HG03520 (cell line): Measurements from ENCODE around the gene PRKCA.
"Not testable (repeated sequence)": the region's sequence is repeated elsewhere in the genome, so short reads cannot be mapped to it uniquely, and the experiment has no call there.

Experiments used
- ATAC-seq: cut with Tn5 transposase; IDR thresholded peaks from one replicate; pipeline ENCODE4 v1.9.1; 2021; ENCODE audit warnings: mild to moderate bottlenecking, moderate library complexity; ENCODE audit not compliant: unreplicated experiment

PRKCA gene

DNA sequence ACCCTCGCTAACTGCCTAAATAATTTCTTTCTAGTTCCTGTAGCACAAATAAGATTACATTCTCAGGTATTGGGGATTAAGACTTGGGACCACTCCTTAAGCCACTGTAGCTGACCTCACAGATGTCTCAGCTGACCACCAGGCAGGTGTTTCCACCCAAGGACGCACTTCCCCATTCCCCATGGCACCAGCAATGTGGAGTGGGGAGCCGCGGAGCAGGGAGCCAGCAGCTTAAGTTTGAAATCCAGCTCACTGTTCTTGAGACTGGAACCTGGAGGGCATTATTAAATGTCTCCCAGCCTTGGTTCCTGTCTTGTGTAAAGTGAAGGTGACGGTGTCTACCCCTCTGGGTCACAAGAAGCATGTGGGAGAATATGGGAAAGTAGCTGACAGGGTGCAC, 283.1 kb downstream of the PRKCA start:
- ATAC-seq: no peak

DNA sequence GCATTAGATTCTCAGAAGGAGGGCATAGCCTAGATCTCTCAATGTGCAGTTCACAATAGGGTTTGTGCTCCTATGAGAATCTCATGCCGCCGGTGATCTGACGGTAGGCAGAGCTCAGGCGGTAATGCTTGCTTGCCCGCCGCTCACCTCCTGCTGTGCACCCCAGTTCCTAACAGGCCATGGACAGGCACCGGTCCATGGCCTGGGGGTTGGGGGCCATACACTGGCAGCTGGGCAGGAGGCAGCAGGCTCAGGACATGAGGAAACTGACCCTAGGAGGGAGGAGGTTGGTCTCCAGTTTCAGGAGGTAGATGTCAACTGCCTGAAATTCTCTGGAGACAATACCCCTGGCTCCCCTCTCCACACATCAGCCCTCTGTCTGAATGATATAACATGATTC, 287.5 kb downstream of the PRKCA start:
- ATAC-seq: no peak

DNA sequence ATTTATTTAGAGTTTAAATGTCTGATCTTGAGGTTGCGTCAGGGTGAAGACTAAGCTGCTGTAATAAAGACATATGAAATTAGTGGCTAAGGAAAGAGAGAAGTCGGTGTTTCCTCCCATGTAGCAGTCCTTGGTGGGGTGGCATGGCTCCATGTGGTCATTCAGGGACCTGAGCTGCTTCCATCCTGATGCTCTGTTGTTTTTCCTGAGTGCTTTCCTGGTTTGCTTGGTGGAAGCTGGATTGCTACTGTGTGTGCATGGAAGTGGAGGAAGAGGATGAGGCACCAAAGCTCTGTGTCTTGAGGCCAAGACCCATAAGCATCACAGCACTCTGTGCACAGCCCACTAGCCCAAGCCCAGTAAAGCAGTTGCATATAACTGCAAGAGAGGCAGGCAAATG, 290.7 kb downstream of the PRKCA start:
- no peak for ATAC-seq

DNA sequence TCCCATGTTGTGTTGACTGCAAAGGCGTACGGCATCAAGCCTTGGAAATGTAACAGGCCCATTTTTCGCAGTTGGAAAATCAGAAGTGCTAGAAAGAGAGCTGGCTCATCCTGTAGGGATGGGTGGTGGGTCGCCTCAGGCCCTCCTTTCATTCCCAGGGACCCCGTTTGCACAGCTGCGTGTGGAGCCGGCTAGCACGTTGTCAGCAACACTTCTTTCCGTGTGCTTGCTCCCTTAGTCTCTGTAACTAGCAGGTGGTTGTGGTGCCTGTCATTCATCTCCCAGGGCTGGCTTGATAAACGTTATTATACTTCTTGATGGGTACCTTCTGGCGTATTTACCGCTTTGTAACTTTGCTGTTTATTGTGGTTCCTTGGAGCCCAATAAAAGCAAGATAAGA, 293.5 kb downstream of the PRKCA start:
- no peak for ATAC-seq

DNA sequence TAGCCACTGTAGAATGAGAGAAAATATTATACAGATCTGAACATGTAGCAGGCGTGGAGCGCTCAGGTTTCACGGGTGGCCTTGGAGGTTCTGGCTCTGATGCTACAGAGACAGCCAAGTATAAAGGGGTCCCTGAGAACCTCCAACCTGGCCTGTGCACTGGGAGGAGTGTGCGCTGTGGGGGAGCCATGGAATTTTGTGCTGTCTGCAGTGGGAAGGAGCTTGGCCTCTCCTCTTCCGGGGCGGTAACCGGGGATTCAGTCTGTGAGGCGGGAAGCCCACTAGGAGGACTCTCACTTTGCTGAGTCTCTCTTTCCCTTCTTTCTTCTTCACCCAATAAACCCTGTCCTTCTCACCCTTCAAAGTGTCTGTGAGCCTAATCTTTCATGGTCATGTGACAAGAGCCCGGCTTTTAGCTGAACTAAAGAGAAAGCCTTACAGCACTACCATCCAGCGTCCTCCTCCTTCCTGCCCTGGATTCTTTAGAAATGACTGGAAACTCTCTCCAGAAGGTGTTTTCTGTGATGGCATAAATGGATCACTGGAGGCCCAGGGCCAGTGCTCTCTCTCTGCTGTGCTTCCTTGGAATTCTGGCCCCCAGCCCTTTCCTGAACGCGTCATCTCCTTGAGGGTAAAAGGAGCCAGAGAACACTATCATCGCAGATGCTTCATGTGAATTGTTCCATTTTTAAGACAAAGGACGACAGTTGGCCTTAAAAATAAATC, 300.4 kb downstream of the PRKCA start:
- no peak for ATAC-seq

DNA sequence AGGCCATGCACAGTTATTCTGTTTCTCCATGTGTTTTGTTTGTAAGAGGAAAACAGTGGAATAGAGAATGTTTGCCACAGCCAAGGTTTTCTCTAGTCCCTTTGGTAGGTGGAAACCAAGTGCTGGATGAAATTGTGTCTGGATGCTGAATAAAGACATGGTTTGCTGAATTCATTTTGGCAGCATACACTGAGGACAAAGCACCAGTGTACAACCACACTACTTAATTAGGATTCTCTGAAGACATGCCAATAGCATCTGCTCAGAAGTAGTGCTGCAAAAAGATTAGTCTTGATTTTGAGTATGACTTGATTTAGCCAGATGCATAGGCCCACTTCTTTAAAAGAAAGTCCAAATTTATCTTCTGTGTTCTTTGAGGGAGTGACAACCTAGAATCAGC, 302.0 kb downstream of the PRKCA start:
- no peak for ATAC-seq

DNA sequence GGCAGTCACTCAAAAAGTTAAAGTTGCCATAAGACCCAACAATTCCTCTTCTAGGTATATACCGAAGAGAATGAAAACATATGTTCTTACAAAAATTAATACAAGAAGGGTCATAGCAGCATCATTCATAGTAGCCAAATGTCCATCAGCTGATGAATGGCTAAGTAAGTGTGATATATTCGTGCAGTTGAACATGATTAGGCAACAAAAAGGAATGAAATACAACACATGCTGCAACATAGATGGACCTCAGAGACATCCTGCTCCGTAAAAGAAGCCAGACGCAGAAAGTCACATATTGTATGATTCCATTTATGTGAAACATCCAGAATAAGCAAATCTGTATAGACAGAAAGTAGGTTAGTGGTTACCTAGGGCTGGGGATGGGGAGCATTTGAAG, 303.1 kb downstream of the PRKCA start:
- no peak for ATAC-seq

DNA sequence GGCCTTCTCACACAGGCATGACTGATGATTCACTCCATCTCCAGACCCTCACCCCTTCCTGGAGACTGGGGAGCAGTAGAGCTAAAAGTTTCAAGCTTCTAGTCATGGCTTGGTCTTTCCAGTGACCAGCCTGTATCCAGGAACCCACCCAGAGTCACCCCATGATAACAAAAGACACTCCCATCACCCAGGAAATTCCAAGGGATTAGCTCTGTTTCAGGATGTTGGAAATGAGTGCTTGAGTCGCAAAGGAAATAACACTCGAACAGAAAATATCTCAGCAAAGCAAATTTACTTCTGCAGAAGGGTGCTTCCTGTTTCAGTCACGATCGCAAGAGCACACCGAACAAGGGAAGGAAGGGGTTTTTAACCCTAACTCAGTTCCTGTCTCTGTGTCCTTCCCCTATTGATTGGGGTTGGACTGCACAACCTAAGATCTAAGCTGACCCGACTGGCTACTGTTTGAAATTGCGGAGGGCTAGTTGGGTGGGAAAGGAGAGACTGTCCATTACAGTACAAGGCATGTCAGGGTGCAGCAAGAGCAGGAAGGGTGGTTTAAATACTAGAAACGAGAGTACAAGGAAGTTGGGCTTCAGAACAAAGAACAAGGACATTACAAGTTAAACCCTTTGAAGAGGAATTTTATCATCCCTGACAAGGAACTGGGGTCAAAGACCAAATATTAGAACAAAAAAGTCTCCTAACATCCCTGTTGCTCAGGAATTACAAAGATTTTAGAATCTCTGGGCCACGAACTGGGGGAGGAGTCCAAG, 308.1 kb downstream of the PRKCA start:
- no peak for ATAC-seq

DNA sequence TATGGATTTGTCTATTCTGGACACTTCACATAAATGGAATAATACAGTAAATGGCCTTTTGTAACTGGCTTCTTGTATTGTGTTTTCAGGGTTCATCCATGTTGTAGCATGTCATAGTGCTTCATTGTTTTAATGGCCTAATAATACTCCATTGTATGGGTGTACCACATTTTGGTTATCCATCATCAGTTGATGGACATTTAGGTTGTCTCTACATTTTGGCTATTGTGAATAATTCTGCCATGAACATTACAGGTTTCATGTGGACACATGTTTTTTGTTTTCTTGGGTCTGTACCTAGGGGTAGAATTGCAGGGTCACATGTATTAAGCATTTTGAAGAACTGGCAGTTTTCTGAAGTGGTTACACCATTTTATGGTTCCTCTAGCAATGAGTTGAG, 309.0 kb downstream of the PRKCA start:
- no peak for ATAC-seq

DNA sequence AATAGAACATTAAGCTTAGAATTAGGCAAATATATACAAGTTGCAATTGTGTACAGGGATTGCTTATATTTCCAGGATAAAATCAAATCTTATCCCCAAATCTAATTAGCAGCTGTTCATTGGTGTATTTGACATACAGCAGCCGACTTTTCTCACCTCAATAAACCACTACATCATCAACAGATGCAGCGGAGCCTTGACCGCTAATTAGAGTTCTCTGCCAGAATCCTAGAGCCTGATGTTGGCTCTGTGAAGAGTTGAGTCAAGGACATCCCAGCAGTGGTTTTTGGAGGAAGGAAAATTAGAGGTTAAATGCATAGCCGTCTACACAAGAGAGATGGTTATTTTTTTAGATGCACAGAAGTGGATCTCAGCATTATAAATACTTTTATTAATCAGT, 310.6 kb downstream of the PRKCA start:
- ATAC-seq: no peak

DNA sequence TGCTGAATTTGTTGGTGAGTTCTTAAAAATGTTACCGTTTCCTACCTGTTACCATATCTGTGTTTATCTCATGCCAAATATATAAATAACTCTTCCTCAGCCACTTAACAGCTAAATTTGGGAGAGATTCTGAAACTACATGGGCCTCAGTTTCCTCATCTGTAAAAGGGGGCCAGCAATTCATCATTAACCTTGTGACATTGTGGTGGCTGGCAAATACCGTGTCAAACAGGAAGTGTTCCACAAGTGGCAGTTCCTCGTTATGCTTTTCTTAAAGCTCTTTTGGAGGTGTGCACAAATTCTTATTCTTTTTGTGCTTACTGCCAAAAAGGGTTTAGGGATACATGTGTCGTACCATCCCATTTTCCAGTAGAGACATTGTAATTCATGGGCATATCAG, 312.1 kb downstream of the PRKCA start:
- no peak for ATAC-seq

DNA sequence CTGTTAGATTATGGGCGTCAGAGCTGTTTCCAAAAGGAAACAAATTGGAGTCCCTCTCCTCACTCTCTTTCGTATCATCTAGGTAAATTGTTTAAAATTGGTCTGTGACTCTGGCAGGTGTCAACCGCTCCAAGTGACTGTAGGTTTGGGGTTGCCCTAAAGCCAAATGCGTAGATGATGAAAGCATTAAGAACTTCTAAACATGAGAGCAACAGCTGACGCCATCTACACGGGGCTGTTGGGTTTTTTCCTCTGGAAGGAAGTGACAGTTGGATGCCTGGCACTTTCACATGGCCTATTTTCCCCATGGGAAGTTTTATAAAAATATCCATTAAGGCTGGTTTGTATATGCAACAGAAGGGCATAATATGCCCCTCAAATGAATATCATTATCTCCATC, 316.8 kb downstream of the PRKCA start:
- no peak for ATAC-seq

DNA sequence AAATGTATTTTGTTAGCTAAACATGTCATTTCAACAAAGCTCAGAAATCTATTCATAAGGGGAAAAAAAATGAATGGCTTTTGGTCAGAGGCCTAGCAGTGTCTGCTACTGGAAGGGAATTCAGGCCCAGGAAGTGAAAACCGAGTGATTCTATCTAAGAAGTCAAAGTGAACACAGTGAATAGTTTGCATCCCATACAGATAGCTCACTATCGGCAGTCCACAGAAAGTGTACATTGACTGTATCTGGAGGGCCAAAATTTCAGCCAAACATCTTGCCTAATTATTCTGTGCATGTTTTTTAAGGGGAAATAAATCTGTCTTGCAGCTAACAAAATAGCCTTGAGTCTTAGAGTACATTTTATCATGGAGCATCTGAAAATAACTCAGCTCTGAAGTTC, 318.1 kb downstream of the PRKCA start:
- ATAC-seq: no peak

DNA sequence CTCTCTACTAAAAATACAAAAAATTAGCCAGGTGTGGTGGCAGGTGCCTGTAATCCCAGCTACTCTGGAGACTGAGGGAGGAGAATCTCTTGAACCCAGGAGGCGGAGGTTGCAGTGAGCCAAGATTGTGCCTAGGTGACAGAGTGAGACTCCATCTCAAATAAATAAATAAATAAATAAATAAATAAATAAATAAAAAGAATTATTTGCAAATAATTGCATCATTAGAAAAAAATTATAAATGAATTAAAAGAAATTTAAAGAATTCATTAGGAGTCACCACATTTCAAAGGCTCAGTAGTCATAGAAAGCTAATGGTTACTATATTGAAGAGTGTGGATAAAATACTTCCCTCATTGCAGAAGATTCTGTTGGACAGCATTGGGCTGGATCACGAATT, 322.2 kb downstream of the PRKCA start:
- not testable (repeated sequence) for ATAC-seq

DNA sequence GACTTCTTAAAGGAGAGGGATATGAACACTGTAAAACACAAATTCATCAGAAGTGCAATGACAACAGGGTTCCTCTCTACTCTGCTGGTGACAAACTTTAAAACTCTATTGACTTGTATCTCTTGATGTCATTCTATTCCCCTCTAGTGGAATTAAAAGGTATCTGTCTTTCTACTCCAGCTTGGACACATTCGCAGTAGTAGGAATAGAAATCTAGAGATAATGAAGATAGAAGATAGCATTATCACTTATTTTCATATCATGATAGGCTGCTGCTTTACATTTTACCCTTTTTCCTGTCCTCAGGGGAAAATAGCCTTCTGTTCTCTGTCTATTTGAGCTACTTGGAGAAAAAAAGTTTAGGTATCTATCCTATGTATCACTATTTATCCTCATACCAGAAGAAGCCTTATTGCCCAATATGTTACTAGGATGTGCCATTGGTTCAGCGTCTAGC, 322.9 kb downstream of the PRKCA start:
- ATAC-seq: no peak

DNA sequence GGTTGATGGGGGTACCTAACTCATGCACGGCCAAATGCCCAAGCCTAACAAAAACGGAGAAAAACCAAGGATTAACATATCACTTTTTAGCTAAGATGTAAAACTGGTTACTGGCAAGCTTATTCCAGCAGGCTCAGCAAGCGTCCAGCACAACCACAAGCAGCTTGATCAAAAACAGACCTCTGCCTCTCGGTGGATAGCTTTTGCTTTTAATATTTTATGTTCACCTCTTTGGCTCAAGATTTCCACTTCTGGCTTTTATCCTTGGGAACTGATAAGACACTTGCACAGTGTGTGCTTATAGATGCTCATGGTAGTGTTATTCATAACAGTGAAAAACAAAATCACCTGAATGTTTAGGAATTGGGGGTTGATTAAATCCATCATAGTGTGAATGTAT, 325.6 kb downstream of the PRKCA start:
- no peak for ATAC-seq

DNA sequence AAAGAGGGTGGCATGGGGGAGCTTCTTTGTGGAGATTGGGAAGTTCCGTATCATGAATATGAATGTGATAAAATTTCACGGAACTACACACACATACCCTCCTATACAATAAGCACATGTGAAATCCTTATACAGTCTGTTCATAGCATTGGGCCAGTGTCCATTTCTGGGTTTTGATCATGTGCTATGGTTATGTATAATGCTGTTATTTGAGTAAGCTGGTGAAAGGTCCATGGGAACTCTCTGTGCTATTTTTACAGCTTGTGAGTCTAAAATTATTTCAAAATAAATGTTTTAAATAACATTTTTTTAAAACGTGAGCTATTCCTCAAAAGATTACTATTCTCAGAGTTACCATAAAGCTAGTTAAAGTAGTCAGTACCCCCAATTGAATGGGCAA, 327.3 kb downstream of the PRKCA start:
- no peak for ATAC-seq

DNA sequence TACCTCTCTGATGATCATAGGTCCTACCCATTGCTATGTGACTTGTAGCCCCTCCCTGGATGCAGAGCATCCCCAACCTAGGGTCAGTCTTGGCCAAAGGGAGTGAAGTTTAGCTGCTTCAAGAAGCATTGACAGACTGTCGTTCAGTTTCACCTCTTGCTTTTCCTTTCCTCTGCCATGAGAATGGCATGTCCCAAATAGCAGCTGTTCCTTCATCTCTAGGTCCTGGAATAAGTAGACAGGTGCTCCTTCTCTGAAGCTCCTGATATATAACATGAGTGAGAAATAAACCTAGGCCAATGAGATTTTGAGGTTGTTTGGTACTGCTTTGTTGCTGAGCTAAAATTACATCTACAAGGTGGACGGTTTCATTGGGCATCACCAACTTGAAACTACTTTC, 328.0 kb downstream of the PRKCA start:
- no peak for ATAC-seq

DNA sequence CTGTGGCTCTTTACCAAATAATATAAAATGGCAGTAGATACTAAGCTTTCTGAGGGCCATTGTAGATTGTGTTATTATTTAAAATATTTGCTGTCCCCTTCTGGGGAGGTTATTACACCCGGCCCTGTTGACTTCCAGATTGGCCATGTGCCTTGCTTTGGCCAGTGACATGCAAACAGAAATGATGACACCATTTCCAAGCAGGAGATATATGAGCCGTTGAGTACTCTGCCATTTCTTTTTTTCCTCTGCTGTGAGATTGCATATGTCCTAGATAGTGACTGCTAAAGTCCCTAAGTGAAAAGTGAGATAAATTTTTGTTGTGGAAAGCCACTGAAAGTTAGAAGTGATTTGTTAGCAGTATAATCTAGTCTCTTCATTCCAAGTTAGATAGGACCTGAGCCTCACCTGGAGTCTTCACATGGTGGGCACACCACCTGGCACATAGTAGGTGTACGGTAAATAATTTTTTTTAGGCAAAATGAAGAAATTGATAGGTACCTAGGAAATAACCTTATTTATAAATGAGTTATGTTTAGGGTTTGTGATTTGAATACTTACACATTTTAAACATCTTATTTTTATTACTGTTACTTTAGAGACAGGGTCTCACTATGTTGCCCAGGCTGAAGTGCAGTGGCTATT, 328.5 kb downstream of the PRKCA start:
- ATAC-seq: no peak

DNA sequence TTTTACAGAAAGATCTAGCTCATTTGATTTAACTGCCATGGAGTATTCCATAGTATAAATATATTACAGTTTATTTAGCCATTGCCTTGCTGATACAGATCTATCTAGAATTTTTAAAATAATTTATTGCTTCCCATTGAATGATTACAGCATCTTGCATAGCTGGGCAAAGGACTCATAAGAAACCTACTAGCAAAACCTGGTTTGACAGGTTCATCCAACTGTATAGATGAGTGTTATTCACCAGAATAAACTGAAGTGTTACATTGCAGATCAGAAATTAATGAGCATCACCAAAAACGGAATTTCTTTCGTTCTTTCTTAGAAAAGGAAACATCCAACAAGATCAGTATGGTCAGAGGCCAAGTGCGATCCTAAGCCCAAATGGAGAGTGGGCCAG, 330.3 kb downstream of the PRKCA start:
- no peak for ATAC-seq

DNA sequence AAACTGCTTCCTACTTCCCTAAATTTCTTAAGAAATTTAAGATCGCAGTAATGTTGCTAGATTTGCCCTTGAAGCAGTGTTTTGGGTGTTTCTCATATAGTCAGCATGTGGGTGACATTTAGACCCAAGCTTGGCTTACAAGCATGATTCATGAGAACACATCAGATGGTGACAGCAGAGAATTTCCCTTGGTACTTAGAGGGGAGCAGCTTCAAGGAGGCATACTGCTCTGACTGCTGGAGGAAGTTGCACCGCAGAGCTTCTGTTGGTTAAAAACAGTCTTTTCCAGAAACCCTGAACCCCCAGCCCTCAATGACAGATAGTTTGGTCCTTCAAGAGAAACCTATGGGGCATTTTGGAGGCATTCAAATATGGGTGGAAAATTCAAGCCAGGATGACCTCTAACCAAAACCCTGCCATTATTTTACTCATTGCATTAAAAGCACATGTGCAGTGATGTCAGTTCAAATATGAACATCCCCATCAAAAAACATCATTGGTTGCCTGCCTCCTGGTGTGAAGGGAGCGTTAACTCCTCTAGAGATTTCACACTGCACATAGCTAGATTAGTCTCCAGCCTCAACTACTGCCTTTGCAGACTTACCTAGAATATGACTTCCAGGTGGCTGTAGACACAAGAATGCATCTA, 331.0 kb downstream of the PRKCA start:
- no peak for ATAC-seq

DNA sequence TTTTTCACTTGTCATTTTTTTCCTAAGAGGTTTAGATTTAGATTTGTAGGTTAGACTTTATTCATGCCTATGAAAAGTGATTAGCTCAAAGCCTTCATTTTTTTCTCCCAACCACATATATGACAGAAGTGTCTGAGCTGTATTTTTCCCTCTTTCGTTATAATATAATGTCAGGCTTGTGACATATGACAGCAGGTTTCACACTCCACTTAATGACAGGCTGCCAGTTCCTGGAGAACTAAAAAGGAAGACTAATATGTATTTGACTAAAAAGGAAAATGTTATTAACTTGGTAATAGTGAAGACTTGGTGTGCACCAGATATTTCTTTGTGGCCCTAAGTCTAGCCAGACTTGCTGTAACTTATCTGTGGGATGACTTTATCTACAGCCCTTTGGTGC, 331.8 kb downstream of the PRKCA start:
- no peak for ATAC-seq
